ENCODE results near the gene FARSB.

Gene FARSB

GRCh38 chr2:222663479-222663878 is 7.6 kb upstream of the FARSB start:
- no peak for DNase-seq

- DNase-seq, result no peak
Measured at GRCh38 chr2:222656526-222657446, 894 bp upstream of the FARSB start.

- no peak for DNase-seq
Measured at GRCh38 chr2:222653280-222653679, 2.6 kb downstream of the FARSB start.

GRCh38 chr2:222652491-222653255 is 3.2 kb downstream of the FARSB start:
- DNase-seq, result no peak

GRCh38 chr2:222651718-222652418 is 4.0 kb downstream of the FARSB start:
- peak; percentile 84 for DNase-seq

GRCh38 chr2:222649801-222650200 is 6.1 kb downstream of the FARSB start:
- DNase-seq, result no peak

- no peak for DNase-seq
Measured at GRCh38 chr2:222646008-222646407, 9.9 kb downstream of the FARSB start.

GRCh38 chr2:222643134-222643533 is 12.8 kb downstream of the FARSB start:
- no peak for DNase-seq

- peak; percentile 21 for DNase-seq
Measured at GRCh38 chr2:222641336-222641735, 14.6 kb downstream of the FARSB start.

GRCh38 chr2:222637067-222637466 is 18.8 kb downstream of the FARSB start:
- no peak for DNase-seq

GRCh38 chr2:222635295-222635694 is 20.6 kb downstream of the FARSB start:
- no peak for DNase-seq

GRCh38 chr2:222627764-222628163 is 28.1 kb downstream of the FARSB start:
- peak; percentile 46 for DNase-seq

GRCh38 chr2:222623756-222624309 is 32.1 kb downstream of the FARSB start:
- DNase-seq, result no peak

- DNase-seq, result no peak
Measured at GRCh38 chr2:222622910-222623309, 33.0 kb downstream of the FARSB start.

GRCh38 chr2:222621893-222622292 is 34.0 kb downstream of the FARSB start:
- no peak for DNase-seq

- DNase-seq, result no peak
Measured at GRCh38 chr2:222615320-222615719, 40.6 kb downstream of the FARSB start.

GRCh38 chr2:222613715-222614331 is 42.1 kb downstream of the FARSB start:
- DNase-seq, result peak; percentile 58

- DNase-seq, result no peak
Measured at GRCh38 chr2:222611684-222612083, 44.2 kb downstream of the FARSB start.

GRCh38 chr2:222610746-222611145 is 45.1 kb downstream of the FARSB start:
- DNase-seq, result peak; percentile 36

GRCh38 chr2:222609381-222609780 is 46.5 kb downstream of the FARSB start:
- peak; percentile 67 for DNase-seq

GRCh38 chr2:222608081-222608480 is 47.8 kb downstream of the FARSB start:
- peak; percentile 55 for DNase-seq

GRCh38 chr2:222606306-222606705 is 49.6 kb downstream of the FARSB start:
- DNase-seq, result peak; percentile 13

Measured in fibroblast of skin of abdomen (primary cell).